GM19463 (cell line): ENCODE results near the gene PDILT.
A peak's percentile ranks its signal among the peaks of the same experiment; 100 is the strongest.
"Not testable (repeated sequence)": the region's sequence is repeated elsewhere in the genome, so short reads cannot be mapped to it uniquely, and the experiment has no call there.

Source experiments
- ATAC-seq: cut with Tn5 transposase; IDR thresholded peaks from one replicate; pipeline ENCODE4 v1.9.1; 2021; ENCODE audit warnings: mild to moderate bottlenecking, moderate library complexity; ENCODE audit not compliant: unreplicated experiment

PDILT gene

GRCh38 chr16:20404637-20405036 is at the start of gene PDILT:
PDILT (minus strand) TSS chr16:20404737; CDS start chr16:20399300, 5,437 bp downstream.
- no peak for ATAC-seq

- not testable (repeated sequence) for ATAC-seq
Observed at GRCh38 chr16:20453633-20454032, 49.1 kb upstream of the PDILT start.

- ATAC-seq: not testable (repeated sequence)
Observed at GRCh38 chr16:20451364-20451763, 46.8 kb upstream of the PDILT start, which contains the start of gene ACSM2A. ACSM2A (plus strand) TSS chr16:20451521; CDS start chr16:20460115, 8,594 bp downstream.

- ATAC-seq: not testable (repeated sequence)
Observed at GRCh38 chr16:20446652-20447393, 42.3 kb upstream of the PDILT start.

- not testable (repeated sequence) for ATAC-seq
Observed at GRCh38 chr16:20441859-20442258, 37.3 kb upstream of the PDILT start.

GRCh38 chr16:20441191-20441590 is 36.7 kb upstream of the PDILT start:
- ATAC-seq: no peak

- not testable (repeated sequence) for ATAC-seq
Observed at GRCh38 chr16:20440731-20441130, 36.2 kb upstream of the PDILT start.

GRCh38 chr16:20439820-20440231 is 35.3 kb upstream of the PDILT start:
- not testable (repeated sequence) for ATAC-seq

GRCh38 chr16:20438950-20439349 is 34.4 kb upstream of the PDILT start:
- not testable (repeated sequence) for ATAC-seq

- ATAC-seq: no peak
Observed at GRCh38 chr16:20430948-20431347, 26.4 kb upstream of the PDILT start.

GRCh38 chr16:20430480-20430879 is 25.9 kb upstream of the PDILT start:
- not testable (repeated sequence) for ATAC-seq

- not testable (repeated sequence) for ATAC-seq
Observed at GRCh38 chr16:20429499-20429898, 25.0 kb upstream of the PDILT start.

- not testable (repeated sequence) for ATAC-seq
Observed at GRCh38 chr16:20427401-20427797, 22.9 kb upstream of the PDILT start.

GRCh38 chr16:20424129-20424866 is 19.8 kb upstream of the PDILT start:
- ATAC-seq: no peak

- not testable (repeated sequence) for ATAC-seq
Observed at GRCh38 chr16:20423772-20424128, 19.2 kb upstream of the PDILT start.

- ATAC-seq: not testable (repeated sequence)
Observed at GRCh38 chr16:20421748-20422147, 17.2 kb upstream of the PDILT start.

GRCh38 chr16:20419093-20419492 is 14.6 kb upstream of the PDILT start:
- ATAC-seq: not testable (repeated sequence)

- no peak for ATAC-seq
Observed at GRCh38 chr16:20415541-20415940, 11.0 kb upstream of the PDILT start.

- ATAC-seq: no peak
Observed at GRCh38 chr16:20411055-20411454, 6.5 kb upstream of the PDILT start.

- ATAC-seq: peak; percentile 67
Observed at GRCh38 chr16:20410121-20410723, 5.7 kb upstream of the PDILT start.

- ATAC-seq: peak; percentile 38
Observed at GRCh38 chr16:20409398-20410120, 5.0 kb upstream of the PDILT start, which contains the start of gene ACSM5. ACSM5 (plus strand) TSS chr16:20409534; CDS start chr16:20411485, 1,951 bp downstream.
